ENCODE results near the gene CACNG7. TPM values are rescaled to one million over a fixed set of nuclear protein-coding genes. Genes with fewer than 3 reads are reported as not detected.
A peak's percentile ranks its signal among the peaks of the same experiment; 100 is the strongest.

Gene CACNG7
- total RNA-seq, result not detected

- H3K4me1 ChIP-seq, result no peaks in the 10 kb centered on the region
- DNase-seq (ENCODE audit: low spot score in 2 of 2), result no peak
- intact Hi-C loops (cut with DNase I; ENCODE audit: low total_unique reads), result no loop called here
- peak within 1 kb of the TSS in 1 of 3 donors; percentile 31 for H3K4me3 ChIP-seq
- no peaks in the 10 kb centered on the region for H3K36me3 ChIP-seq
- TF ChIP-seq POLR2A (IDR thresholded peaks at IDR 0.05), result no peak
- no peak for TF ChIP-seq CTCF (IDR thresholded peaks at IDR 0.05)
- TF ChIP-seq POLR2AphosphoS5 (IDR thresholded peaks at IDR 0.05), result no peak
- H3K9me3 ChIP-seq, result no peaks in the 10 kb centered on the region
- H3K27ac ChIP-seq, result no peak within 1 kb of the TSS
- H3K27me3 ChIP-seq, result peaks cover 15 to 86% of the 10 kb centered on the region in 2 donors
Measured at GRCh38 chr19:53908935-53909415, at the start of gene CACNG7. Gene CACNG7, plus strand, starts transcription at chr19:53909278. Its CDS starts 3,554 bp downstream, at chr19:53912832.

GRCh38 chr19:53864308-53864836 is 44.7 kb upstream of the CACNG7 start:
- H3K36me3 ChIP-seq, result no peaks in the 10 kb centered on the region
- no peak for DNase-seq (ENCODE audit: low spot score in 2 of 2)
- peaks cover 0 to 9% of the 10 kb centered on the region in 2 donors for H3K4me1 ChIP-seq
- H3K4me3 ChIP-seq, result no peak overlapping the region
- intact Hi-C loops (cut with DNase I; ENCODE audit: low total_unique reads), result no loop called here
- no peak for TF ChIP-seq POLR2A (IDR thresholded peaks at IDR 0.05)
- H3K9me3 ChIP-seq, result no peaks in the 10 kb centered on the region
- no peak overlapping the region for H3K27ac ChIP-seq
- H3K27me3 ChIP-seq, result no peaks in the 10 kb centered on the region

GRCh38 chr19:53865523-53865917 is 43.6 kb upstream of the CACNG7 start:
- Histone ChIP-seq H3K9me3 (no peaks in the 10 kb centered on the region), H3K4me3 (peak overlapping the region; percentile 91 to 93 (median 93)), H3K27ac (peak overlapping the region; percentile 95 to 100), H3K36me3 (no peaks in the 10 kb centered on the region), H3K27me3 (no peaks in the 10 kb centered on the region), H3K4me1 (peaks cover 0 to 9% of the 10 kb centered on the region in 2 donors)
- intact Hi-C loops (cut with DNase I; ENCODE audit: low total_unique reads), result no loop called here
- DNase-seq (ENCODE audit: low spot score in 2 of 2), result no peak
- TF ChIP-seq POLR2A (IDR thresholded peaks at IDR 0.05) (no peak), CTCF (IDR thresholded peaks at IDR 0.05) (no peak), POLR2AphosphoS5 (IDR thresholded peaks at IDR 0.05) (no peak)

- no peaks in the 10 kb centered on the region for H3K27me3 ChIP-seq
- peak overlapping the region; percentile 91 to 93 (median 93) for H3K4me3 ChIP-seq
- DNase-seq (ENCODE audit: low spot score in 2 of 2), result peak in 1 of 2 donors; percentile 62
- H3K4me1 ChIP-seq, result peaks cover 0 to 9% of the 10 kb centered on the region in 2 donors
- H3K27ac ChIP-seq, result peak overlapping the region; percentile 95 to 100
- no peaks in the 10 kb centered on the region for H3K9me3 ChIP-seq
- H3K36me3 ChIP-seq, result no peaks in the 10 kb centered on the region
- no peak for TF ChIP-seq POLR2A (IDR thresholded peaks at IDR 0.05)
- peak in 2 of 3 donors; percentile 18 to 36 for TF ChIP-seq POLR2AphosphoS5 (IDR thresholded peaks at IDR 0.05)
- intact Hi-C loops (cut with DNase I; ENCODE audit: low total_unique reads), result no loop called here
Measured at GRCh38 chr19:53865918-53866864, 42.9 kb upstream of the CACNG7 start.

- H3K4me1 ChIP-seq, result peaks cover 0 to 9% of the 10 kb centered on the region in 2 donors
- H3K4me3 ChIP-seq, result peak overlapping the region; percentile 91 to 93 (median 93)
- TF ChIP-seq CTCF (IDR thresholded peaks at IDR 0.05) (no peak), POLR2AphosphoS5 (IDR thresholded peaks at IDR 0.05) (no peak), POLR2A (IDR thresholded peaks at IDR 0.05) (no peak)
- no peaks in the 10 kb centered on the region for H3K27me3 ChIP-seq
- DNase-seq (ENCODE audit: low spot score in 2 of 2), result no peak
- intact Hi-C loops (cut with DNase I; ENCODE audit: low total_unique reads), result no loop called here
- H3K9me3 ChIP-seq, result no peaks in the 10 kb centered on the region
- peak overlapping the region; percentile 95 to 100 for H3K27ac ChIP-seq
- no peaks in the 10 kb centered on the region for H3K36me3 ChIP-seq
Measured at GRCh38 chr19:53866865-53867224, 42.2 kb upstream of the CACNG7 start.
